Measurements from ENCODE around the gene SULT1E1. TPM values are rescaled to one million over a fixed set of nuclear protein-coding genes. Genes with fewer than 3 reads are reported as not detected.

Gene SULT1E1
- total RNA-seq, 1 donor from 2014 or later = 5.1 TPM

DNA sequence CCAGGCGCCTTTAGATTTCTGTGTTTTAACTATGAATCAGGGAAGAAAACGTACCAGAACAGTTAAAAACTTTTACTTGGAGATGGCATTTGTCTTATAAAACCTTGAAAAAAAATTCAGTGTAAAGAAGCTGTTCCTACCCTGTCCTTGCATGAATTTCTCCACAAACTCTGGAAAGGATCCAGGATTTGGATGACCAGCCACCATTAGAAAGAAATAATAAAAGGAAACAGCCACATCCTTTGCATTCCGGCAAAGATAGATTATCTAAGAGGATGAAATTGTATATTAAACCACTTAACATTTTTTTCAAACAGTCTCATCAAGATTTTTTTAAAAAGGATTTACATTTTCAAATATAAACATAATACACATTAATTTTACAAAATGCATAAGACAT, 10.6 kb downstream of the SULT1E1 start:
- TF ChIP-seq CTCF (IDR thresholded peaks at IDR 0.05) = no peak
- Mint-ChIP-seq H3K27me3 (ENCODE audit: unreplicated experiment) (peaks cover 17% of the 10 kb centered on the region), H3K27ac (ENCODE audit: unreplicated experiment) (no peak overlapping the region), H3K36me3 (ENCODE audit: unreplicated experiment) (no peaks in the 10 kb centered on the region), H3K9me3 (ENCODE audit: unreplicated experiment) (no peaks in the 10 kb centered on the region), H3K4me3 (ENCODE audit: unreplicated experiment) (no peak overlapping the region), H3K4me1 (ENCODE audit: unreplicated experiment) (peaks cover 8% of the 10 kb centered on the region)
- no peak for DNase-seq (ENCODE audit: extremely low spot score, unreplicated experiment)

- TF ChIP-seq CTCF (IDR thresholded peaks at IDR 0.05) = no peak
- no peaks in the 10 kb centered on the region for H3K36me3 Mint-ChIP-seq (ENCODE audit: unreplicated experiment)
- no peak overlapping the region for H3K4me3 Mint-ChIP-seq (ENCODE audit: unreplicated experiment)
- no peak overlapping the region for H3K27ac Mint-ChIP-seq (ENCODE audit: unreplicated experiment)
- peaks cover 8% of the 10 kb centered on the region for H3K4me1 Mint-ChIP-seq (ENCODE audit: unreplicated experiment)
- no peak for DNase-seq (ENCODE audit: extremely low spot score, unreplicated experiment)
- H3K27me3 Mint-ChIP-seq (ENCODE audit: unreplicated experiment) = peaks cover 24% of the 10 kb centered on the region
- H3K9me3 Mint-ChIP-seq (ENCODE audit: unreplicated experiment) = no peaks in the 10 kb centered on the region
These were observed 11.9 kb downstream of the SULT1E1 start for GRCh38 chr4:69848028-69848427.

GRCh38 chr4:69843932-69844331, 16.0 kb downstream of the SULT1E1 start:
- TF ChIP-seq CTCF (IDR thresholded peaks at IDR 0.05) = no peak
- H3K4me1 Mint-ChIP-seq (ENCODE audit: unreplicated experiment) = peaks cover 4% of the 10 kb centered on the region
- no peaks in the 10 kb centered on the region for H3K9me3 Mint-ChIP-seq (ENCODE audit: unreplicated experiment)
- no peak overlapping the region for H3K27ac Mint-ChIP-seq (ENCODE audit: unreplicated experiment)
- H3K27me3 Mint-ChIP-seq (ENCODE audit: unreplicated experiment) = peaks cover 31% of the 10 kb centered on the region
- H3K4me3 Mint-ChIP-seq (ENCODE audit: unreplicated experiment) = no peak overlapping the region
- H3K36me3 Mint-ChIP-seq (ENCODE audit: unreplicated experiment) = no peaks in the 10 kb centered on the region
- no peak for DNase-seq (ENCODE audit: extremely low spot score, unreplicated experiment)

DNA sequence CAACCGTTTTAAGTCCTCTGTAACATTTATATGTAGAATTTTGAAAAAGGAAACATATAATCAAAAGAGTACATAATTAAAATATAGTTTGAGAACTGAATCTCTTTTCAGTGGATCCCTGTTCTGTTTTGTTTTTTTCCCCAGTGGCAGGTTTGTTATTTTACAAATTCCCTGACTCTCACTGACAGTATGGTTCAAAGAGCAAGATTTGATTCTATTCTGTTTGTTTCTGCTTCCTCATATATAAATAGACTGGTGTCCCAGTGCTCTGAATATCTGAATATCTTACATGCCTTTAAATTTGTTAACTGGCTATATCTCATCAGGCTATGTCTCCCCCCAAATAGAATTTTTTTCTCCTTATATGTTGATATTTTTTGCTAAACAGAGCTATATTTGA, 16.6 kb downstream of the SULT1E1 start:
- Mint-ChIP-seq H3K36me3 (ENCODE audit: unreplicated experiment) (no peaks in the 10 kb centered on the region), H3K4me1 (ENCODE audit: unreplicated experiment) (peaks cover 3% of the 10 kb centered on the region), H3K9me3 (ENCODE audit: unreplicated experiment) (no peaks in the 10 kb centered on the region), H3K27ac (ENCODE audit: unreplicated experiment) (no peak overlapping the region), H3K27me3 (ENCODE audit: unreplicated experiment) (peaks cover 31% of the 10 kb centered on the region), H3K4me3 (ENCODE audit: unreplicated experiment) (no peak overlapping the region)
- TF ChIP-seq CTCF (IDR thresholded peaks at IDR 0.05) = no peak
- DNase-seq (ENCODE audit: extremely low spot score, unreplicated experiment) = no peak

- no peak for DNase-seq (ENCODE audit: extremely low spot score, unreplicated experiment)
- TF ChIP-seq CTCF (IDR thresholded peaks at IDR 0.05) = no peak
- no peaks in the 10 kb centered on the region for H3K36me3 Mint-ChIP-seq (ENCODE audit: unreplicated experiment)
- H3K27me3 Mint-ChIP-seq (ENCODE audit: unreplicated experiment) = peaks cover 23% of the 10 kb centered on the region
- no peak overlapping the region for H3K27ac Mint-ChIP-seq (ENCODE audit: unreplicated experiment)
- no peaks in the 10 kb centered on the region for H3K9me3 Mint-ChIP-seq (ENCODE audit: unreplicated experiment)
- no peaks in the 10 kb centered on the region for H3K4me1 Mint-ChIP-seq (ENCODE audit: unreplicated experiment)
- H3K4me3 Mint-ChIP-seq (ENCODE audit: unreplicated experiment) = no peak overlapping the region
These were observed 21.0 kb downstream of the SULT1E1 start for GRCh38 chr4:69838977-69839376.
